ENCODE measurements around the gene LRRK1. TPM values are rescaled to one million over a fixed set of nuclear protein-coding genes. Genes with fewer than 3 reads are reported as not detected.

Gene LRRK1
- total RNA-seq, 1 donor = 18.0 TPM

GRCh38 chr15:101107101-101107500 lies 187.9 kb downstream of the LRRK1 start:
- no peak for TF ChIP-seq CTCF (IDR thresholded peaks at IDR 0.05; ENCODE audit: insufficient read depth, low read length)
- H3K4me3 ChIP-seq (ENCODE audit: low read depth, low read length) = no peak overlapping the region

GRCh38 chr15:101107625-101108460 lies 188.7 kb downstream of the LRRK1 start:
- TF ChIP-seq CTCF (IDR thresholded peaks at IDR 0.05; ENCODE audit: insufficient read depth, low read length) = no peak
- H3K4me3 ChIP-seq (ENCODE audit: low read depth, low read length) = no peak overlapping the region
- no peak for DNase-seq (ENCODE audit: low read depth)

More at GRCh38 chr15:101107101-101107500, 187.9 kb downstream of the LRRK1 start:
- DNase-seq (ENCODE audit: low read depth) = no peak

GRCh38 chr15:101108461-101108775 lies 189.3 kb downstream of the LRRK1 start:
- no peak overlapping the region for H3K4me3 ChIP-seq (ENCODE audit: low read depth, low read length)
- no peak for TF ChIP-seq CTCF (IDR thresholded peaks at IDR 0.05; ENCODE audit: insufficient read depth, low read length)
- no peak for DNase-seq (ENCODE audit: low read depth)

GRCh38 chr15:101108791-101109190 lies 189.6 kb downstream of the LRRK1 start:
- TF ChIP-seq CTCF (IDR thresholded peaks at IDR 0.05; ENCODE audit: insufficient read depth, low read length) = no peak
- H3K4me3 ChIP-seq (ENCODE audit: low read depth, low read length) = no peak overlapping the region
- no peak for DNase-seq (ENCODE audit: low read depth)

DNA sequence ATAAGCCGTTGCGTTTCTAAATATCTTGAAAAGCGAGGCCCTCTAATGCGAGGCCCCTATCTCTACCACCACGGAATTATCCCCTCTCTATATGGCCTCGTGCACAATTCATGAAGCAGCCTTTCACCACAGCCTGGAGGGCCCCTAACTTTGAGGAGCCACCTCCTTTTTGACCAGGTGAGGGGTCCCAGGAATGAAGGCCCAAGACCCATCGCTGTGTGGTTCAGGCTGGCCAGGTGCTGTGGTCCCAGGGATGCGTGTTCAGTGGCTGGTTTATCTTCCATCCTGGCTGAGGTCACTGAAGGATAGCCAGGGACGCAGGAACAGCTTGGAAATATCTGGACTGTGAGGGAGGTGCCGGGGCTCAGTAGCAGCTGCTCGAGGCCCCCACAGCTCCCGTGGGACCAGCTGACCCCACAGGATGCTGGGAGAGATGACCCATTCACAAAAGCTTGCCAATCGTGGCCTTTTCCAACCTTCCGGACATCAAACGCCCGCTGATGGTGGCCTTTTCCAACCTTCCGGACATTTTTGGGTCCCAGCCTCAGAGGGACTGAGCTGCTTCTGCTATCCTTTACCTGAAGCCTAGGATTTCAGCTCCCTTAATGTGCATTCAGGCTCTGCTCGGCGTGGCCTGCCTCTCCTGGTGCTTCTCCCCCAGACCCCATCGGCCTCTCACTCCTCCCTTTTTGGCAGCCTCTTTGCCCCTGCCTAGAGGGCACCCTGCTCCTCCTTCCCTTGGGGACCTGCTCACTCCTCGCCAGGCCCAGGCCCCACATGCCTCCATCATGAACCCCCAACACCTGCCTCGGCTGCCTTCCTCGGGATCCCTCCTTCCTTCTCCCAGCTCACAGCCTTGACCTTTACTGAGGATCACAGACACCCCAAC lies 191.8 kb downstream of the LRRK1 start:
- TF ChIP-seq CTCF (IDR thresholded peaks at IDR 0.05; ENCODE audit: insufficient read depth, low read length) = no peak
- no peak for DNase-seq (ENCODE audit: low read depth)
- H3K4me3 ChIP-seq (ENCODE audit: low read depth, low read length) = no peak overlapping the region

GRCh38 chr15:101111570-101112262 lies 192.6 kb downstream of the LRRK1 start:
- TF ChIP-seq CTCF (IDR thresholded peaks at IDR 0.05; ENCODE audit: insufficient read depth, low read length) = no peak
- no peak for DNase-seq (ENCODE audit: low read depth)
- no peak overlapping the region for H3K4me3 ChIP-seq (ENCODE audit: low read depth, low read length)

Data from fibroblast of the aortic adventitia (primary cell).